ENCODE measurements around the gene PRDM15. TPM values are rescaled to one million over a fixed set of nuclear protein-coding genes. Genes with fewer than 3 reads are reported as not detected.

Gene PRDM15
- total RNA-seq, 2 experiments from 2014 or later: 19.7 to 30.2 TPM

- H3K4me1 ChIP-seq (ENCODE audit: insufficient read depth, low read length, poor library complexity, severe bottlenecking): peaks cover 82% of the 10 kb centered on the region
- H3K79me2 ChIP-seq (ENCODE audit: insufficient read depth, low read depth, low read length): peaks cover 25% of the 10 kb centered on the region; the same call in 1 of the 2 replicates
- peak; percentile 63 for DNase-seq (ENCODE audit: low spot score)
- POLR2A ChIA-PET: interaction anchor here (1.3 kb wide), 1 partner anchor 13 kb away, joined by 3 read pairs; no protein-coding TSS in a partner anchor
- TF ChIP-seq EZH2phosphoT487 (IDR thresholded peaks at IDR 0.05; ENCODE audit: borderline replicate concordance, low read depth, low read length): no peak
- no peak for TF ChIP-seq CTCF (conservative IDR thresholded peaks at IDR 0.05; ENCODE audit: low read length)
- BruUV-seq (replicated peaks): no TSS peak
- H3K4me3 ChIP-seq (ENCODE audit: low read depth, low read length, poor library complexity, severe bottlenecking): no peak overlapping the region
- peak overlapping the region; percentile 49 for H3K4me2 ChIP-seq (ENCODE audit: low read length)
- peak overlapping the region; percentile 83 for H3K27ac ChIP-seq (ENCODE audit: low read depth, low read length, poor library complexity, severe bottlenecking)
- CTCF ChIA-PET (ENCODE audit: unreplicated experiment): no interaction called here
- H3K9me2 ChIP-seq (ENCODE audit: insufficient read depth, low read length): no peaks in the 10 kb centered on the region
- H4K20me1 ChIP-seq (ENCODE audit: insufficient read depth, low read length): no peaks in the 10 kb centered on the region
- H3K9me3 ChIP-seq (ENCODE audit: low read length): no peaks in the 10 kb centered on the region
- intact Hi-C loops (cut with micrococcal nuclease; ENCODE audit: unreplicated experiment): loop anchor here (2.0 to 10.0 kb wide), 3 partner anchors 47 to 563 kb away; partner anchors contain the start of gene MX2
- H3K36me3 ChIP-seq (ENCODE audit: insufficient read depth, low read length): no peaks in the 10 kb centered on the region
- peak overlapping the region; percentile 79 for H2AFZ ChIP-seq (ENCODE audit: low read length)
These were observed 48.7 kb upstream of the PRDM15 start for GRCh38 chr21:41927727-41928409.

GRCh38 chr21:41926807-41927171 lies 47.6 kb upstream of the PRDM15 start:
- intact Hi-C loops (cut with micrococcal nuclease; ENCODE audit: unreplicated experiment): loop anchor here (2.0 to 10.0 kb wide), 3 partner anchors 46 to 562 kb away; partner anchors contain the start of gene MX2
- TF ChIP-seq CTCF (conservative IDR thresholded peaks at IDR 0.05; ENCODE audit: low read length) (no peak), EZH2phosphoT487 (IDR thresholded peaks at IDR 0.05; ENCODE audit: borderline replicate concordance, low read depth, low read length) (no peak)
- no peak for DNase-seq (ENCODE audit: low spot score)
- H3K9me2 ChIP-seq (ENCODE audit: insufficient read depth, low read length): no peaks in the 10 kb centered on the region
- H3K4me2 ChIP-seq (ENCODE audit: low read length): peak overlapping the region; percentile 93
- peak overlapping the region; percentile 79 for H2AFZ ChIP-seq (ENCODE audit: low read length)
- no peaks in the 10 kb centered on the region for H4K20me1 ChIP-seq (ENCODE audit: insufficient read depth, low read length)
- H3K4me3 ChIP-seq (ENCODE audit: low read depth, low read length, poor library complexity, severe bottlenecking): peak overlapping the region; percentile 70
- ChIA-PET POLR2A (interaction anchor here (0.7 to 1.9 kb wide), 5 partner anchors 12 to 137 kb away, joined by 3 to 9 read pairs (median 4); no protein-coding TSS in a partner anchor), CTCF (ENCODE audit: unreplicated experiment) (no interaction called here)
- H3K4me1 ChIP-seq (ENCODE audit: insufficient read depth, low read length, poor library complexity, severe bottlenecking): peaks cover 91% of the 10 kb centered on the region
- peaks cover 25% of the 10 kb centered on the region; the same call in 1 of the 2 replicates for H3K79me2 ChIP-seq (ENCODE audit: insufficient read depth, low read depth, low read length)
- BruUV-seq (replicated peaks): no TSS peak
- peak overlapping the region; percentile 83 for H3K27ac ChIP-seq (ENCODE audit: low read depth, low read length, poor library complexity, severe bottlenecking)
- no peaks in the 10 kb centered on the region for H3K9me3 ChIP-seq (ENCODE audit: low read length)
- H3K36me3 ChIP-seq (ENCODE audit: insufficient read depth, low read length): no peaks in the 10 kb centered on the region
